ENCODE results near the gene PICALM. TPM values are rescaled to one million over a fixed set of nuclear protein-coding genes. Genes with fewer than 3 reads are reported as not detected.

The PICALM gene
- total RNA-seq, 2 donors from 2014 or later: 116 to 162 TPM

DNA sequence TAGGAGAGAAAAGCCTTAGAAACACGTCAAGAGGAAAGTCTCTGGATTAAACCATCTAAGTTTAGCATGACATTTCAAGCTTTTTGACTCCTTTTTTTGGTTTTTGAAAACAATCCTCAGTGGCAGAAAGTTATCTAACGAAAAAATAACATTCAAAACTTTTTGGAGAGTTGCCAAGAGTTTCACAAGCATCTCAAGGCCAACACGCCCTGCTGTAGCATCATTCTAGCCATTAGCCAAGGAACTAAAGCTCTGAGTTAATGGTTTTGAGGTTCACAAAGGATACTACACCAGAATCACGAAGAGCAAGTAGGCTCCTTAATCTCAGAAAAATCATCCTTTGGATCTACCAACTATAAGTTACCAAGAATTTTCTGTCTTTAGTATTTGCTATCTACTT lies 94.8 kb downstream of the PICALM start:
- Histone ChIP-seq H3K9ac (ENCODE audit: low read depth in 2 of 2, low read length in 2 of 2) (no peak overlapping the region), H3K4me3 (no peak overlapping the region), H3K27me3 (no peaks in the 10 kb centered on the region), H3K36me3 (peaks cover 12% of the 10 kb centered on the region), H3K9me3 (no peaks in the 10 kb centered on the region), H3K4me1 (no peaks in the 10 kb centered on the region), H3K27ac (no peak overlapping the region)
- no peak for DNase-seq
- intact Hi-C loops (cut with DNase I): no loop called here
- TF ChIP-seq, protein P1, sequence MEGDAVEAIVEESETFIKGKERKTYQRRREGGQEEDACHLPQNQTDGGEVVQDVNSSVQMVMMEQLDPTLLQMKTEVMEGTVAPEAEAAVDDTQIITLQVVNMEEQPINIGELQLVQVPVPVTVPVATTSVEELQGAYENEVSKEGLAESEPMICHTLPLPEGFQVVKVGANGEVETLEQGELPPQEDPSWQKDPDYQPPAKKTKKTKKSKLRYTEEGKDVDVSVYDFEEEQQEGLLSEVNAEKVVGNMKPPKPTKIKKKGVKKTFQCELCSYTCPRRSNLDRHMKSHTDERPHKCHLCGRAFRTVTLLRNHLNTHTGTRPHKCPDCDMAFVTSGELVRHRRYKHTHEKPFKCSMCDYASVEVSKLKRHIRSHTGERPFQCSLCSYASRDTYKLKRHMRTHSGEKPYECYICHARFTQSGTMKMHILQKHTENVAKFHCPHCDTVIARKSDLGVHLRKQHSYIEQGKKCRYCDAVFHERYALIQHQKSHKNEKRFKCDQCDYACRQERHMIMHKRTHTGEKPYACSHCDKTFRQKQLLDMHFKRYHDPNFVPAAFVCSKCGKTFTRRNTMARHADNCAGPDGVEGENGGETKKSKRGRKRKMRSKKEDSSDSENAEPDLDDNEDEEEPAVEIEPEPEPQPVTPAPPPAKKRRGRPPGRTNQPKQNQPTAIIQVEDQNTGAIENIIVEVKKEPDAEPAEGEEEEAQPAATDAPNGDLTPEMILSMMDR (IDR thresholded peaks at IDR 0.05): no peak

DNA sequence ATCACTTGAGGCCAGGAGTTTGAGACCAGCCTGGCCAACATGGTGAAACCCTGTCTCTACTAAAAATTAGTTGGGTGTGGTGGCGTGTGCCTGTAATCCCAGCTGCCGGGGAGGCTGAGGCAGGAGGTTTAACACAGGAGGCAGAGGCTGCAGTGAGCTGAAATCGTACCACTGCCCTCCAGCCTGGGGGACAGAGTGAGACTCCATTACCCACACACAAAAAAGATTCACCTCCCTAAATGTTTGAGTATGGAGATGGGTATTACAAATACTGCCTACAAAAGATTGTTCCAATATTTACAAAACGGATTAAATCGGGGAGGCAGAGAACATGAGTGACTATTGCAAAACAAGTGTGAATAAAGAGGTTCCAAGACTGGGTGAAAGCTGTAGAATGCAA lies 98.3 kb downstream of the PICALM start:
- no peaks in the 10 kb centered on the region for H3K27me3 ChIP-seq
- intact Hi-C loops (cut with DNase I): no loop called here

DNA sequence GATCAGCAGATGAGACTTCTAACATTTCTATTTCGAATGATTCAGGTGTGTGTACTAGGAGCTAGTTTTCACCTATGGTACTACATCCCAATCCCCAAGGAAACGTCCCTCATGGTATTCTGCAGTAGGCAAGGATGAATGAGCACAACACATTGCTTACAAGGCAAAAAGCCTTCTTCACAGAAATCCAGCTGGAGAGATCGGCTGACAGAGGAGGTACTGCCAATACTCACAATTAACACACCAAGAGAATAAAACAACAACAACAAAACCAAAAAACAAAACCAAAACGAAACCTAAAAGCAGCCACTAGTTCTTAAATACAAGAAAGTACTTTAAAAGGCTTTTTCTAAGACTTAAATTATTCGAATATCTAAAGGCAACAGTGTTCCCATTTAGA lies 101.4 kb downstream of the PICALM start:
- TF ChIP-seq, protein P1 (IDR thresholded peaks at IDR 0.05): no peak
- DNase-seq: no peak
- Histone ChIP-seq H3K9me3 (no peaks in the 10 kb centered on the region), H3K36me3 (peaks cover 12% of the 10 kb centered on the region), H3K27me3 (no peaks in the 10 kb centered on the region), H3K27ac (no peak overlapping the region), H3K4me1 (no peaks in the 10 kb centered on the region), H3K4me3 (no peak overlapping the region), H3K9ac (ENCODE audit: low read depth in 2 of 2, low read length in 2 of 2) (no peak overlapping the region)
- intact Hi-C loops (cut with DNase I): no loop called here

More for the DNA sequence above, 98.3 kb downstream of the PICALM start:
- Histone ChIP-seq H3K27ac (no peak overlapping the region), H3K36me3 (peaks cover 12% of the 10 kb centered on the region), H3K4me1 (no peaks in the 10 kb centered on the region), H3K9ac (ENCODE audit: low read depth in 2 of 2, low read length in 2 of 2) (no peak overlapping the region), H3K4me3 (no peak overlapping the region), H3K9me3 (no peaks in the 10 kb centered on the region)
- TF ChIP-seq, protein P1 (IDR thresholded peaks at IDR 0.05): no peak
- no peak for DNase-seq

DNA sequence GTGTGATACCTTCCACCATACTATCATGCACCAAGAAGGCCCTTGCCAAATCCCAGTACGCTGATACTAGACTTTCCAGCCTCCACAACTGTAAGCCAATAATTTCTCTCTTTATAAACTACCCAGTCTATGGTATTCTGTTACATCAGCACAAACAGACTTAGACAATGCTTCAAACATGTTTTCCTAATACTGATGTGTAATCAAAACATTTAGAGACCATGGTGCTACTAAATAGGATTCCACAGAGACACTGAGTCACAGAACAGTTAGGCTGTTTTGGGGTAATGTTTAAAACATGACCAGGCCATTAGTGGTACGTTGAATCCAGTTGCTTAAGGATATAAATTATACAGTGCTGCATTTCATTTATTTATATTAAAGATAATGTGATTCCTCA lies 103.7 kb downstream of the PICALM start:
- Histone ChIP-seq H3K4me3 (no peak overlapping the region), H3K9me3 (no peaks in the 10 kb centered on the region), H3K27ac (no peak overlapping the region), H3K9ac (ENCODE audit: low read depth in 2 of 2, low read length in 2 of 2) (no peak overlapping the region), H3K4me1 (no peaks in the 10 kb centered on the region), H3K36me3 (no peaks in the 10 kb centered on the region), H3K27me3 (no peaks in the 10 kb centered on the region)
- no peak for DNase-seq
- TF ChIP-seq, protein P1 (IDR thresholded peaks at IDR 0.05): no peak
- intact Hi-C loops (cut with DNase I): no loop called here

DNA sequence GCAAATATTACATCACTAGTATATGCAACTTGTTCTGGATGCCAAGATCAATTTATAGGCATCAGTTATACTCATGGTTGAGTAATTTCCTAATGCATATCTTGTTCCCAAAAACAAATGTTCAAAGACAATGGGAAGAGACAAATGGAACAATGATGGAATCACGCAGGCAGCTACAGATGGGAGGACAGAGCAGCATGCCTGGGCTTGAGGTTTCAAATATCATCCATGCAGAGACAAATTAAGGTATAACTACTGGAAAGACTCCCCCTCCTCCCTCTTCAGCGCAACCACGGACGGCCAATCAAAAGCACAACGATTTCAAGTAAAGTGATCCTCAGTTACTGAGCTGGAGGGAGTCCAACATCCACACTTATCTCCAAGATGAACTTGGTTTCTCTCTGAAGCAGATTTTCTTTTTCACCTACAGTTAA lies 106.9 kb downstream of the PICALM start:
- no peak for DNase-seq
- no peaks in the 10 kb centered on the region for H3K4me1 ChIP-seq
- H3K27ac ChIP-seq: no peak overlapping the region
- TF ChIP-seq, protein P1 (IDR thresholded peaks at IDR 0.05): no peak
- intact Hi-C loops (cut with DNase I): no loop called here
- no peak overlapping the region for H3K4me3 ChIP-seq
- no peak overlapping the region for H3K9ac ChIP-seq (ENCODE audit: low read depth in 2 of 2, low read length in 2 of 2)
- no peaks in the 10 kb centered on the region for H3K36me3 ChIP-seq
- H3K27me3 ChIP-seq: no peaks in the 10 kb centered on the region
- H3K9me3 ChIP-seq: no peaks in the 10 kb centered on the region

DNA sequence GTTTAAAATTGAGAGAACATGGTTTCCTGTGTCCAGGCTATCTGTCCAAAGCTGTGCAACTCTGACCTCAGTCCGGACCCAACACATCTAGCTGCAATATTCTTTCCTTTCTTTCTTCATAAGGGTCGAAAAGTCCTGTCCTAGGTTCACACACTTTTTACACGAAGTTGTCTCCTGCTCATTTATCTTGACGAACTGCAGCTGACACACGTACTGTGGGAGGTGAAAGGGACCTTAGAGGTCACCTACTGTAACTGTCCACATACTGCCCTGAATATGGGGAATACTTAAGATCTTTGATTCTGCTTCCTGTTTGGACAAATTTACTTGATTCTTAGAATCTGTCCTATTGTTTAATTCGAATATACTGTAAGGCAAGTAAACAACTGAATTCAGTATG lies 107.8 kb downstream of the PICALM start:
- H3K9me3 ChIP-seq: no peaks in the 10 kb centered on the region
- no peaks in the 10 kb centered on the region for H3K27me3 ChIP-seq
- no peak overlapping the region for H3K27ac ChIP-seq
- H3K4me1 ChIP-seq: no peaks in the 10 kb centered on the region
- DNase-seq: no peak
- intact Hi-C loops (cut with DNase I): no loop called here
- TF ChIP-seq, protein P1 (IDR thresholded peaks at IDR 0.05): no peak
- no peak overlapping the region for H3K9ac ChIP-seq (ENCODE audit: low read depth in 2 of 2, low read length in 2 of 2)
- no peak overlapping the region for H3K4me3 ChIP-seq
- no peaks in the 10 kb centered on the region for H3K36me3 ChIP-seq

All from colonic mucosa (tissue), 4 donors.